Activated naive CD8-positive, alpha-beta T cell (primary cell): Measurements from ENCODE around the gene ENO2.
"Not testable (repeated sequence)": the region's sequence is repeated elsewhere in the genome, so short reads cannot be mapped to it uniquely, and the experiment has no call there.

Experiments used
- H3K27ac Mint-ChIP-seq: one replicate; pipeline ENCODE4 v1.8.0; 2021; ENCODE audit warnings: mixed read lengths
- H3K27me3 Mint-ChIP-seq: one replicate; pipeline ENCODE4 v1.8.0; 2021; ENCODE audit warnings: mixed read lengths
- H3K36me3 Mint-ChIP-seq: one replicate; pipeline ENCODE4 v1.8.0; 2021; ENCODE audit warnings: mixed read lengths
- H3K4me1 Mint-ChIP-seq: one replicate; pipeline ENCODE4 v1.8.0; 2021; ENCODE audit warnings: low read depth, mixed read lengths
- H3K4me3 Mint-ChIP-seq: one replicate; pipeline ENCODE4 v1.8.0; 2021; ENCODE audit warnings: mild to moderate bottlenecking, mixed read lengths
- H3K9me3 Mint-ChIP-seq: one replicate; pipeline ENCODE4 v1.8.0; 2021; ENCODE audit warnings: low read depth, mixed read lengths

ENO2 gene

DNA sequence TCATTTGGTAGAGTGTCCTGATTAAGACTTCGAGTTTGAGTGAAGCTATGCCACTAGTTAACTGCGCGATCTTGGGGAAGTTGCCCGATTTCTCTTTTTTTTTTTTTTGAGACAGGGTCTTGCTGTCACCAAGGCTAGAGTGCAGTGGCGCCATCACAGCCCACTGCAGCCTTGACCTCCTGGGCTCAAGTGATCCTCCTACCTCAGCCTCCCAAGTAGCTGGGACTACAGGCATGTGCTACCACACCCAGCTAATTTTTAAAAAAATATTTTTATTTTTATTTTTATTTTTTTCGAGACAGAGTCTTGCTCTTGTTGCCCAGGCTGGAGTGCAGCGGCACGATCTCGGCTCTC lies 40.4 kb upstream of the ENO2 start:
- not testable (repeated sequence) for H3K36me3 Mint-ChIP-seq, H3K27me3 Mint-ChIP-seq
- peak overlapping the region; percentile 75 for H3K27ac Mint-ChIP-seq

DNA sequence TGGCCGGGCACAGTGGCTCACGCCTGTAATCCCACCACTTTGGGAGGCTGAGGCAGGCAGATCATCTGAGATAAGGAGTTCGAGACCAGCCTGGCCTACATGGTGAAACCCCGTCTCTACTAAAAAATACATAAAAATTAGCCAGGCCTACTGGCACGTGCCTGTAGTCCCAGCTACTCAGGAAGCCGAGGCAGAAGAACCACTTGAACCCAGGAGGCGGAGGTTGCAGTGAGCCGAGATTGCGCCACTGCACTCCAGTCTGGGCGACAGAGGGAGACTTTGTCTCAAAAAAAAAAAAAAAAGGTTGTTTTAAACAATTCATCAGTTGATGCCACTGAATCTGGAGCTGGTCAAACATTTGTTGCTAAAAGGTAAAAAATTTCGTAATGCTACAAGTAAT lies 34.6 kb upstream of the ENO2 start:
- H3K4me1 Mint-ChIP-seq, H3K36me3 Mint-ChIP-seq, H3K9me3 Mint-ChIP-seq, H3K4me3 Mint-ChIP-seq, H3K27ac Mint-ChIP-seq, H3K27me3 Mint-ChIP-seq: not testable (repeated sequence)

More for the DNA sequence above, 40.4 kb upstream of the ENO2 start:
- peaks cover 40% of the 10 kb centered on the region for H3K4me1 Mint-ChIP-seq
- H3K9me3 Mint-ChIP-seq: not testable (repeated sequence)
- peak overlapping the region; percentile 83 for H3K4me3 Mint-ChIP-seq

DNA sequence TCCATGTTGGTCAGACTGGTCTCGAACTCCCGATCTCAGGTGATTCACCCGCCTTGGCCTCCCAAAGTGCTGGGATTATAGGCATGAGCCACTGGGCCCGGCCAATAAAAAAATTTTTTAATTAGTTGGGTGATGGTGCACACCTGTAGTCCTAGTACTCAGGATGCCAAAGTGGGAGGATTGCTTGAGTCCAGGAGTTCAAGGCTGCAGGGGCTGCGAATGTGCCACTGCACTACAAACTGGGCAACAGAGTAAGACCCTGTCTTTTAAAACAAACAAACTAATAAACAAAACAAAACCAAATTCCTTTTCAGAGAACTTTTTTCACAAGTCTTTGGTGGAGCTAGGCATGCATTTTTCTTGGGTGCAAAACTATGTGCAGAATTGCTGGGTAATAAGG lies 31.1 kb upstream of the ENO2 start:
- Mint-ChIP-seq H3K27ac (no peak overlapping the region), H3K36me3 (peaks cover 2% of the 10 kb centered on the region), H3K9me3 (no peaks in the 10 kb centered on the region), H3K27me3 (no peaks in the 10 kb centered on the region), H3K4me3 (no peak overlapping the region), H3K4me1 (no peaks in the 10 kb centered on the region)

DNA sequence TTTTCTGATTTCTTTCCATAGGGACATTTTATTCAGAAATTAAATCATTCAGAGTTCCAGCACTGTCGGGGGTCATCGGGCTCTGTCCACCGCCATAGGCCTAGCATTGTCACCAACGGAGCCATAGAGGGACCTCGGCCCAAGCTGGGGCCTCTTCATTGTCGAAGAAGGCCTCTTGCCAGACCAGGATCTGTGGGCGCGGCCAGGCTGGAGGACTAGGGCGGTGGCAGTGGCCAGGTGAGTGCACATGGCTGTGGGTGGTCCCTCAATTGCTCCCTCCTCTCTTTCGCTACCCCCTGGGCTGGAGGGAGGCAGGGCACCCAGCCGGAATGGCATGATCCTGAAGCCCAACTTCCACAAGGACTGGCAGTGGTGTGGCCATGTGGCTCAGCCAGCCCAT lies 30.7 kb upstream of the ENO2 start:
- peaks cover 2% of the 10 kb centered on the region for H3K36me3 Mint-ChIP-seq
- H3K9me3 Mint-ChIP-seq: no peaks in the 10 kb centered on the region
- H3K4me3 Mint-ChIP-seq: no peak overlapping the region
- H3K27me3 Mint-ChIP-seq: no peaks in the 10 kb centered on the region
- H3K27ac Mint-ChIP-seq: no peak overlapping the region
- no peaks in the 10 kb centered on the region for H3K4me1 Mint-ChIP-seq

DNA sequence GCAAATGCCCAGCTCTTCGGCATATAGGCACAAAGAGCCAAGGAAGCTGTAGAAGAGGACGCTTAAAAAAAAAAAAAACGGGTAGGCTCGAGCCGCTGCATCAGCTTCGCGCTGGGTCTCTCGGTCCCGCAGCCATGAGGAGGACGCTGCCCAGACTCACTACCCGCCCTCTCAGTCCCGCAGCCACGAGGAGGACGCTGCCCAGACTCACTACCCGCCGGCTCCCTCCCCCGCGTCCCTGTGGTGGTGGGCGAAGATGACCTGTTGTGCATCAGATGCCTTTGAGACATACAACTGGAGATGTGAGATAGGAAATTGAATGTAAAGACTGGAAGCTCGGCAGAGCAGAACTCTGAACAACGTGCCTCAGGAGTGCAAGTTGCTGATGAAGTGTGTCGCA lies 29.8 kb upstream of the ENO2 start:
- peaks cover 2% of the 10 kb centered on the region for H3K36me3 Mint-ChIP-seq
- no peaks in the 10 kb centered on the region for H3K4me1 Mint-ChIP-seq
- H3K27me3 Mint-ChIP-seq: no peaks in the 10 kb centered on the region
- H3K4me3 Mint-ChIP-seq: no peak overlapping the region
- no peaks in the 10 kb centered on the region for H3K9me3 Mint-ChIP-seq
- no peak overlapping the region for H3K27ac Mint-ChIP-seq

DNA sequence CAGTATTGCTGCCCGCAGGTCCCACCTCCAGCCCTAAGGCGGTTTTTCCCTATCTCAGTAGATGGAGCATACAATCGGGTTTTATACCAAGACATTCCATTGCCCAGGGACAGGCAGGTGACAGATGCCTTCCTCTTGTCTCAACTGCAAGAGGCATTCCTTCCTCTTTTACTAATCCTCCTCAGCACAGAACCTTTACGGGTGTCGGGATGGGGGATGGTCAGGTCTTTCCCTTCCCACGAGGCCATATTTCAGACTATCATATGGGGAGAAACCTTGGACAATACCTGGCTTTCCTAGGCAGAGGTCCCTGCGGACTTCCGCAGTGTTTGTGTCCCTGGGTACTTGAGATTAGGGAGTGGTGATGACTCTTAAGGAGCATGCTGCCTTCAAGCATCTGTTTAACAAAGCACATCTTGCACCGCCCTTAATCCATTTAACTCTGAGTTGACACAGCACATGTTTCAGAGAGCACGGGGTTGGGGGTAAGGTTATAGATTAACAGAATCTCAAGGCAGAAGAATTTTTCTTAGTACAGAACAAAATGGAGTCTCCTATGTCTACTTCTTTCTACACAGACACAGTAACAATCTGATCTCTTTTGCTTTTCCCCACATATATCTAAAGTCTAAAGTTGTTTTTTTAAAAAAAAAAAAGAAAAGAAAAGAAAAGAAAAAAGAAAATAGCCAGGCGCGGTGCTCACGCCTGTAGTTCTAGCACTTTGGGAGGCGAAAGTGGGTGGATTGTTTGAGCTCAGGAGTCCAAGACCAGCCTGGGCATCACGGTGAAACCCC lies 28.0 kb upstream of the ENO2 start:
- H3K36me3 Mint-ChIP-seq, H3K27ac Mint-ChIP-seq, H3K4me1 Mint-ChIP-seq, H3K9me3 Mint-ChIP-seq, H3K4me3 Mint-ChIP-seq, H3K27me3 Mint-ChIP-seq: not testable (repeated sequence)

DNA sequence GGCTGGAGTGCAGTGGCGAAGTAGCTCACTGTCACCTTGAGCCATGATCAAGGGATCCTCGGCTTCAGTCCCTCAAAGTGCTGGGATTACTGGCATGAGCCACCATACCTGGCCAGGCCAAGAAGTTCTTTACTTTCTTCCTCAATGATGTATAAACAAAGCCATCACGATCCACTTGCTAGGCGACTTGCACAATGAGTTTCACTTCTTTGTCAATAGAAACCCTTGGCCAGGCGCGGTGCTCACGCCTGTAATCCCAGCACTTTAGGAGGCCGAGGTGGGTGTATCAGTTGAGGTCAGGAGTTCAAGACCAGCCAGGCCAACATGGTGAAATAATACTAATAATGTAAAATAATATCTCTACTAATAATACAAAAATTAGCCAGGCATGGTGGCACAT lies 26.9 kb upstream of the ENO2 start:
- Mint-ChIP-seq H3K27ac (no peak overlapping the region), H3K9me3 (no peaks in the 10 kb centered on the region), H3K27me3 (no peaks in the 10 kb centered on the region), H3K4me1 (peaks cover 12% of the 10 kb centered on the region), H3K36me3 (peaks cover 2% of the 10 kb centered on the region), H3K4me3 (no peak overlapping the region)

DNA sequence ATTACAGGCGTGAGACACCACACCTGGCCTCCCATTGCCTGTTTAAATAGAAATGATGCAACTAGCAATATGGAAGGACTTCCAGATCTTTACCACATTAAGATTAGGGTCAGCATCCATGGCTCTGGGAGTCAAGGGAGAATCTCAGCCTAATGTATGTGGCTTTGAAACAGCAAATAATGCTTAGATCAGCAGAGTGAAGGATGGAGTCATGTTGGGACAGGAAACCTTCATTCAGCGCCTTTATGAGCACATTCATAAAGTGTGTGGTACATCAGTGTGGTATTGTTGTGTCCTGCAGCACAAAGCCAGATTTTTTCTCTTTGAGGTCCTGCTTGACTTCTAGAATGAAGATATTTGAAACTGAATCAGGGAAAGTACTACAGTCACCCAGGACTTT lies 26.0 kb upstream of the ENO2 start:
- H3K36me3 Mint-ChIP-seq: peaks cover 2% of the 10 kb centered on the region
- no peaks in the 10 kb centered on the region for H3K27me3 Mint-ChIP-seq
- no peak overlapping the region for H3K27ac Mint-ChIP-seq

DNA sequence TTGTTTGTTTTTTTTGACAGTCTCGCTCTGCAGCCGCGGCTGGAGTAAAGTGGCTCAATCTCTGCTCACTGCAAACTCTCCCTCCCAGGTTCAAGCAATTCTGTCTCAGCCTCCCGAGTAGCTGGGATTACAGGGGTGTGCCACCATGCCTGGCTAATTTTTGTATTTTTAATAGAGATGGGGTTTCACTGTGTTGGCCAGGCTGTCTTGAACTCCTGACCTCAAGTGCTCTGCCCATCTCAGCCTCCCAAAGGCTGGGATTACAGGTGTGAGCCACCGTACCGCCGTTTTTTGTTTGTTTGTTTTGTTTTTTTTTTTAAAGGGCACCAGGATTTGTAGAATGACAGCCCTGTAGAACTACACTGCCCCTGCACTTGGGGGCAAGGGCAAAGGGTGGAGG lies 25.6 kb upstream of the ENO2 start:
- H3K36me3 Mint-ChIP-seq, H3K4me3 Mint-ChIP-seq, H3K27ac Mint-ChIP-seq, H3K27me3 Mint-ChIP-seq, H3K9me3 Mint-ChIP-seq: not testable (repeated sequence)
- H3K4me1 Mint-ChIP-seq: peaks cover 14% of the 10 kb centered on the region

More for the DNA sequence above, 26.0 kb upstream of the ENO2 start:
- Mint-ChIP-seq H3K9me3 (no peaks in the 10 kb centered on the region), H3K4me1 (peaks cover 14% of the 10 kb centered on the region), H3K4me3 (no peak overlapping the region)

DNA sequence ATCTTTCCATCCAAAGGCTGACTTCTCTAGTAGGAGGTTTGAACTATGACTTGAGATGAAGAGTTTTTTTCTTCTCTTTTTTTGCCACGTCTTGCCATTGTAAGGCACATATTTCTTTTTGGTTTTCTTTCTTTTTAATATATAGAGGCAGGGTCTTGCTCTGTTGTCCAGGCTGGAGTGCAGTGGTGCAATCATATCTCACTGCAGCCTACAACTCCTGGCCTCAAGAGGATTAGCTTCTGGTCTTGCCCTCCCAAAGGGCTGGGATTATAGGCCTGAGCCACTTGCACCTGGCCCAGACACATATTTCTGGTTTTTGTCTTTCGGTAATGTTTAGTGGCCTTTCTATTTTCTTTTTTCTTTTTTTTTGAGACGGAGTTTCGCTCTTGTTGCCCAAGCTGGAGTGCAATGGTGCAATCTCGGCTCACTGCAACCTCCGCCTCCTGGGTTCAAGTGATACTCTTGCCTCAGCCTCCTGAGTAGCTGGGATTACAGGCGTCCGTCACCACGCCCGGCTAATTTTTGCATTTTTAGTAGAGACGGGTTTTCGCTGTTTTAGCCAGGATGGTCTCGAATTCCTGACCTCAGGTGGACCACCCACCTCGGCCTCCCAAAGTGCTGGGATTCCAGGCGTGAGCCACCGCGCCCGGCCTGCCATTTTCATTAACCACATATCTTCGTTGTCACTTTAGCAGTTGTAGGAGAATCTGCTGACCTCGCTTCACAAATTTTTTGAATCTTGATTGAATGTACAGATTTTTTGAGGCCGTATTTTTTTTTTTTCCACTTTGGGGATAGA lies 24.4 kb upstream of the ENO2 start:
- peak overlapping the region; percentile 78 for H3K4me3 Mint-ChIP-seq
- H3K36me3 Mint-ChIP-seq, H3K27me3 Mint-ChIP-seq, H3K9me3 Mint-ChIP-seq: not testable (repeated sequence)
- H3K4me1 Mint-ChIP-seq: peaks cover 14% of the 10 kb centered on the region
- peak overlapping the region; percentile 94 for H3K27ac Mint-ChIP-seq

DNA sequence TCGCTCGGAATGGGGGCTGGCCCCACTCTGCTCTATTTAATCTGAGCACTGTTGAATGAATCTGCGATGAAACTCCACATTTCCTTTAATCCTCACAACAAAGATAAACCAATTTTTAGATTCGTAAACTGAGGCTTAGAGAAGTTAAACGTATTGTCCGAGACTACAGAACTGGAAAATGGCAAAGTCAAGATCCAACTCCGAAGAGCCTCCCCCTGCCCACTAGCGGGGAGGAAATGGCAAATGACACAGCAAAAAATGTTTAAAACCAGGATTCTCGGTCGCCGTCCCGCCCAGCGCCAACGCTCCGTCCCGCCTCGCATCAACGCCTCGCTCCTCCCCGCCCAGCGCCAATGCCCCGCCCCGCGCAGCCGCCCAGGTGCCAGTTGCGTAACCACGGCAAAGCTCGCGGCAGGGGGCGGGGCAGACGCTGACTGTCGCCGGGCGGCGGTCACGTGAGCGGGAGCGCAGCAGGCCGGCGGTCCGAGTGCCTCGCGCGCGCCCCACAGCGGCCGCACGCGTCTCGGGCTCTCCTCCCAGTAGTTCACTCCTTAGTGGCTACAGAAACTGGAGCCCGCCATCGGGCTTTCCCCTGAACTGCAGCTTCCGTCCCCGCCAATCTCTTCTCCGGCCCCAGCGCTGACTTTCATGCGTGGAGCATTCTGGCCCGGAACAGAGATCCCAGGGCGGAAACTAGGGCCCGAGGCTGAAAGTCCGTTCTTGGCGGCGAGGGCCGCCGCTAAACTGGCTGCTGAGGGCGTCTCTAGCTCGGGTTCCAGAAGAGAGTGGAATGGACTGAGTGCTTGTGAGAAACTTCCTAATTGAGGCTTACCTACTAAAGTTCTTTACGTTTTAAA lies 23.4 kb upstream of the ENO2 start:
- Mint-ChIP-seq H3K36me3 (no peaks in the 10 kb centered on the region), H3K9me3 (no peaks in the 10 kb centered on the region), H3K27me3 (no peaks in the 10 kb centered on the region), H3K27ac (peak overlapping the region; percentile 94), H3K4me1 (peaks cover 14% of the 10 kb centered on the region), H3K4me3 (peak overlapping the region; percentile 78)

DNA sequence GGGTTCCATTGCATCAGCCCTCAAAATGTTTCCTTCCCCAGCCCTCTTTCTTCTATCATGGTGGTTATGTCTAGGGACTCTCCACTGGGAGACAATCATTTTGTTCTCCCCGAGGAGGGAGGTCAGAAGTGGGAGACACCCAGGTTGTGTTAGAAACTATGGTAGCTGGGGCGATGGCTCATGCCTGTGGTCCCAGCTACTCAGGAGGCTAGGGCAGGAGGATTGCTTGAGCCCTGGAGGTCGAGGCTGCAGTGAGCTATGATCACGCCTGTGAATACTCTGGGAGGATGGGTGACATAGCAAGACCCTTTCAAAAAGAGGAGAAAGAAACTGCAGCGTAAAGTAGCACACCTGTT lies 22.8 kb upstream of the ENO2 start:
- H3K4me1 Mint-ChIP-seq: peaks cover 14% of the 10 kb centered on the region
- H3K27me3 Mint-ChIP-seq: no peaks in the 10 kb centered on the region
- no peaks in the 10 kb centered on the region for H3K36me3 Mint-ChIP-seq
- H3K27ac Mint-ChIP-seq: peak overlapping the region; percentile 92
- no peaks in the 10 kb centered on the region for H3K9me3 Mint-ChIP-seq
- peak overlapping the region; percentile 78 for H3K4me3 Mint-ChIP-seq

DNA sequence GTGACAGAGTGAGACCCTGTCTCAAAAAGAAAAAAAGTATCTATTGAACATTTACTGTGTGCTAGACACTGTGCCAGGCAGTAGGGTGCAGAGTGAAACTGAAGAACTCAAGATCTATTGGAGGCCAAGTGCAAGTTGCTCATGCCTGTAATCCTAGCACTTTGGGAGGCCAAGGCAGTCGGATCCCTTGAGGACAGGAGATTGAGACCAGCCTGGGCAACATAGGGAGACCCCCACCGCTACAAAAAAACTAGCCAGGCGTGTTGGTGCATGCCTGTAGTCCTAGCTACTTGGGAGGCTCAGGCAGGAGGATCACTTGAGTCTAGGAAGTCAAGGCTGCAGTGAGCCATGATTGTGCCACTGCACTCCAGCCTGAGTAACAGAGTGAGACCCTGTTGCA lies 21.7 kb upstream of the ENO2 start:
- Mint-ChIP-seq H3K27ac (peak overlapping the region; percentile 64), H3K4me3 (peak overlapping the region; percentile 42), H3K4me1 (peaks cover 14% of the 10 kb centered on the region)
- not testable (repeated sequence) for H3K9me3 Mint-ChIP-seq, H3K36me3 Mint-ChIP-seq, H3K27me3 Mint-ChIP-seq

DNA sequence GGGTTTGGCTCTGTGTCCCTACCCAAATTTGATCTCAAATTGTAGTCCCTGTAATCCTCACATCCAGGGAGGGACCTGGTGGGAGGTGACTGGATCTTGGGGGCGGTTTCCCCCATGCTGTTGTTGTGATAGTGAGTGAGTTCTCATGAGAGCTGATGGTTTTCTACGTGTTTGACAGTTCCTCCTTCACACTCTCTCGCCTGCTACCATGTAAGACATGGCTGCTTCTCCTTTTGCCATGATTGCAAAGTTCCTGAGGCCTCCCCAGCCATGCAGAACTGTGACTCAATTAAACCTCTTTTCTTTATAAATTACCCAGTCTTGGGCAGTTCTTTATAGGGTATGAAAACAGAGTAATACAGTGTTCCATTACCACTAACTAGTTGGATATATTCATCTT lies 20.1 kb upstream of the ENO2 start:
- H3K9me3 Mint-ChIP-seq: no peaks in the 10 kb centered on the region
- H3K4me1 Mint-ChIP-seq: peaks cover 14% of the 10 kb centered on the region
- no peak overlapping the region for H3K4me3 Mint-ChIP-seq
- no peak overlapping the region for H3K27ac Mint-ChIP-seq
- no peaks in the 10 kb centered on the region for H3K36me3 Mint-ChIP-seq
- H3K27me3 Mint-ChIP-seq: no peaks in the 10 kb centered on the region

DNA sequence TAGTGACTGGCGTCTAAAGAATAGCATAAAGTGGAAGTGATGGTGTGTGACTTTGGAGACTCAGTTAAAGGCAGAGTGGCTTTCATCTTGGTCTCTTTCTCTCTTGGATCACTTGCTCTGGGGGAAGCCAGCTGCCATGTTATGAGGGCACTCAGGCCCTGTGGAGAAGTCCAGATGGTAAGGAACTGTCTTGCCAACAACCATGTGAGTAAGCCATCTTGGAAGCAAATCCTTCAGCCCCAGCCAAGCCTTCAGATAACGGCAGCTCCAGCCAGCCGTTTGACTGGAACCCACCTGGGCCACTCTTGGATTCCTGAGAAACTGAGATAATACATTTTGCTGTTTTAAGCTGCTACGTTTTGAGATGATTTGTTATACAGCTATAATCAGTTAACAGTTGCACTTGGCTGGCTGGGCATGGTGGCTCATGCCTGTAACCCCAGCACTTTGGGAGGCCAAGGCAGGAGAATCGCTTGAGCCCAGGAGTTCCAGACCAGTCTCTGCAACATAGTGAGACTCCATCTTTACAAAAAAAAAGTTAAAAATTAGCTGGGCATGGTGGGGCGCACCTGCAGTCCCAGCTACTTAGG lies 17.4 kb upstream of the ENO2 start:
- Mint-ChIP-seq H3K4me3 (no peak overlapping the region), H3K4me1 (peaks cover 8% of the 10 kb centered on the region), H3K27ac (no peak overlapping the region), H3K9me3 (no peaks in the 10 kb centered on the region), H3K36me3 (no peaks in the 10 kb centered on the region), H3K27me3 (no peaks in the 10 kb centered on the region)
